NCI-H82 treated with DMSO at 0.1 percent for 48 hours (cell line): ENCODE results near the gene PCF11.
A peak's percentile ranks its signal among the peaks of the same experiment; 100 is the strongest.
"Not testable (repeated sequence)": the region's sequence is repeated elsewhere in the genome, so short reads cannot be mapped to it uniquely, and the experiment has no call there.

ENCODE experiments used
- DNase-seq: peaks from one replicate; lab custom pipeline; 2025; ENCODE audit not compliant: unreplicated experiment; lab: John Stamatoyannopoulos, UW

Gene PCF11

DNA sequence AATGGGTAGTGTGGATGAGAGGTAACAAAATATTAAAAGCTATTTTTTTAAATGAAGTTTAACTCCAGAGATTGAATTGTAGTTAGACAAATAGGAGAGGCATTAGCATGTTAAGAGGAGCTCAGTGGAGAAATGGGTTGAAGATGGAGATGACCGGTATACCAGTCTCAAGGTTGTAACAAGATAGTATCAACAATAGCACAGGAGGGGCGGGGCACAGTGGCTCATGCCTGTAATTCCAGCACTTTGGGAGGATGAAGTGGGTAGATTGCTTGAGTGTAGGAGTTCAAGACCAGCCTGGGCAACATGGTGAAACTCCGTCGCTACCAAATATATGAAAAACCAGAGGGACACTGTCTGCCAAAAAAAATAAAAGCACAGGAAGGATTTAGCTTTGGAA, 30.5 kb downstream of the PCF11 start:
- no peak for DNase-seq

DNA sequence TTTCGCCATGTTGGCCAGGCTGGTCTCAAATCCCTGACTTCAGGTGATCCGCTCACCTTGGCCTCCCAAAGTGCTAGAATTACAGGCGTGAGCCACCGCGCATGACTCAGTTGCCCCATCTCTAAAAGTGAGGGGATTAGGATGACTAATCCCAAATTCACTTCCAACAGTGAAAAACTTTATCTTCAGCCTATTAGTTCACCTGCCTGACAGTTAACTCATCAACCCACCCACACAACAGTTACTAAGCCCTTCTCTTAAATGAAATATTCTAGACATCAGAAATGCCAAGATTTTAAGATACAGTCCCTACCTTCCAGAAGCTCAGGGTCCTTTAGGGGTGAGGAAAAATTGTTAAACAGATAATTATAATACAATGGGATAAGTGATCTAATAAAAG, 34.6 kb downstream of the PCF11 start:
- no peak for DNase-seq

DNA sequence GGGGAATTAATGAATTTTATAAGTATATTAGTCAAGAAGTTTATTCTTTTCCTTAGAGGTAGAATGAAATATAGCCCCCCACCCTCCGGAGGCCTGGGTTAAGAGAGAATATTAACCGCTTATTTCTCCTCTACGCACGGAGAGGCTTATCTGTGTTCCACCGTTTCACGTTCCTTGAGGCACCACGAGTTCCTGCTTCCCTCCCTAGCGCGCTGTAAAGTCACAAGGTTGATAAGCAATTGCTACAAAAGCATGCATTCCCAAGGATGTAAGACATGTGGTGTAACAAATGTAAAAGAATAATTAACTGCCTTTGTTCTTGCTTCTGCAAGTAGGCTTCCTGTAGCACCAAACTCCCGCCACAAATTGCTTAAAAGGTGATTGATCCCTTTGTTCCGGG, 35.1 kb downstream of the PCF11 start:
- no peak for DNase-seq

DNA sequence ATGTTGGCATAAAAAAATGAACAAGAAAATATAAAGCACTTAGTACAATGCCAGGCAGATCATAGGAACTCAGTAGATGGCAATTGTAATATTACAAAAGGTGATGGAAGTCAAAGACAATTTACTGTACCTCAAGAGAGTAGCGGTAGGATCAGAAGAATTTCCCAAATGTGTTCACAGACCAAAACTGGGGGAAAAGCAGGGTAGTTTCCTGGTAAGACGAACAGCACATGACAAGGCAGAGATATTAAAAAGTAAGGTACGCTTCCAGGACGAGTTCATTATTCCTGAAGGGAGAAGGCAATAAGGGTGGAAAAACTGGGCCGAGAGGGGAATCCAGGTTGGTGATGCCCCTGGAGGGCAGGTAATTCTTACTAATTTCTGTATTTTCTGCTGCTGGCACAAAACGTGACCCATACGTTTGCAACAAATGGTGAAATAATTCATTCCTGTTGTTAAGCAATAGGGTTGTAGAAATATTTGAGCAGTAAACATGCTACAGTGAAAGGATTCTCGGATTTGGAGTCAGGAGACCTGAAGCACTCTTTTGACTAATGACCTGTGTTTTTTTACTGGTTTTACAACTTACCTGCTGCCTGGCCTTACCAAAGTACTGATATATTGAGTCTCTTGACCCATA, 35.8 kb downstream of the PCF11 start:
- DNase-seq = no peak

- DNase-seq = peak; percentile 70
Measured at GRCh38 chr11:83193315-83194280, 36.7 kb downstream of the PCF11 start, which contains the start of gene ANKRD42. TSS of gene ANKRD42 (plus strand) at chr11:83193712. CDS start at chr11:83194671, 959 bp downstream.

DNA sequence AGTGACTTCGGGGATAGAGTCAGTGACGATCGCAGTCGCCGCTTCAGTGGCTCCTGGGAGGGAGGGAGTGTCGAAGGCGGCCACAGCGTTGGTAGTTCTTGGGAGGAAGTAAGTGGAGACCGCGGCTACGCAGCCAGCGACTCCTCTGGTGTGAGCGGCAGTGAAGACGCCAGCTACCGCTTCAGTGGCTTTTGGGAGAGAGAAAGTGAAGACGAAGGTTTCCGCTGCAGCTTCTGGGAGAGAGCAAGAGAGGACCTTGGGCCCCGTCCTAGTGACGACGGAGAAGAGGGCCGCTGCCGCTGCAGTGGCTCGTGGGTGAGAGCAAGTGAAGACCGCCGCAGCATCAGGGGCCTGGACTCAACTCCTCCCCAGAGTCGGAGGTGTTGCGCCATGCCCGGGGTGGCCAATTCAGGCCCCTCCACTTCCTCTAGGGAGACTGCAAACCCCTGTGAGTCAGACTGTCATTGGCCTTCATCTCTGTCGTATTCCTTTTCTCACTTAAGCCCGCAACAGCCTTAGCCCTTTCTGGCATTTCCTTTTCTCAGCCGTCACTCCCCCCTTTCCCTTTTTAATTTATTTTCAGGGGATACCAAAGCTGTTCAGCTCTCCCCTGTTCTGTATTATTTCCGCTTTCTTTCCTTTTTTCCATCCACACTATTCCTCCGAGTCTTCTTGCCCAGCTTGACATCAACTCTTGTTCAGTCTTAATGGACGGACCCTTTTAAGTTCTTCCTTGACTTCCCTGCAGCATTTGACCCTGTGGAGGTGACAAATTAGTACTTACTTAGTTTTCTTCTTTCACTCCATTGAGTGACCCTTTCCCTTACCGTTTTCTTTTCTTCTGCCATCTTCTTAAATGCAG, 37.6 kb downstream of the PCF11 start:
- no peak for DNase-seq

DNA sequence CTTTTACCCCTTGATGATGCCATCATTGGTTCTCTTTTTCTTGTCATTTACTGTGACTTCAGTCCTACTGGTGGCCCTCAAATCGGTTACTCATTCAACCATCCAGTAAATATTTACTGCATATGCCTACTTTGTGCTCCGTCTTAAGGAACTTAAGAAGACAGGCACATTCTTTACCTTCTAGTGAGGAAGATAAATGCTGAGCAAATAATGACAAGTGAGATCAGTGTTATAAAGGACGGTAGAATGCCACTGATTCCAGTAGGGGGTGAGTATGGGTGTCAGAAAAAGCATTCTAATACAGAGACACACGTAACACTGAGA, 38.2 kb downstream of the PCF11 start:
- DNase-seq = no peak

GRCh38 chr11:83195649-83196048, 38.7 kb downstream of the PCF11 start:
- DNase-seq = no peak

GRCh38 chr11:83200035-83200434, 43.1 kb downstream of the PCF11 start:
- no peak for DNase-seq

GRCh38 chr11:83205608-83206185, 48.8 kb downstream of the PCF11 start:
- DNase-seq = no peak

- DNase-seq = peak; percentile 58
Measured at GRCh38 chr11:83206221-83206620, 49.3 kb downstream of the PCF11 start.

GRCh38 chr11:83206771-83207382, 49.9 kb downstream of the PCF11 start:
- not testable (repeated sequence) for DNase-seq

GRCh38 chr11:83219095-83219494, 62.2 kb downstream of the PCF11 start:
- DNase-seq = no peak

DNA sequence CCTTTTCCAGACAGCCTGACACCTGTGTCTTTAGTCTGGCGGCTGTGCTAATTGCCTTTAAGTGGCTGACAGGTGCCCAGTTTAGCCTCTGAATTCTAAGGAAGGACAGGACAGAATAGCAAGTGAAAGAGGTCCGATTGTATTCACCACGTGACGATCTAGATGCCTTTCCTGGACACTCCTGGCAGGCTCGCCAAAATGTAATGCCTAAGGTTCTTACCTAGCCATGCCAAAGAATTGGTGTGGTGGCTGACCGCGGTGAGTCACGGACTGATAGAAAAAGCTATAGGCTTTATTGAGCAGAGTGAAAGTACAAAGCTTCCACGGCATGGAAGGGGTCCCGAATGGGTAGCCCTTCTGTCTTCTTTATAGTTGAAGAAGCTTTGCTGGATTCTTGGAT, 63.3 kb downstream of the PCF11 start:
- no peak for DNase-seq

GRCh38 chr11:83221694-83222093, 64.8 kb downstream of the PCF11 start:
- no peak for DNase-seq

DNA sequence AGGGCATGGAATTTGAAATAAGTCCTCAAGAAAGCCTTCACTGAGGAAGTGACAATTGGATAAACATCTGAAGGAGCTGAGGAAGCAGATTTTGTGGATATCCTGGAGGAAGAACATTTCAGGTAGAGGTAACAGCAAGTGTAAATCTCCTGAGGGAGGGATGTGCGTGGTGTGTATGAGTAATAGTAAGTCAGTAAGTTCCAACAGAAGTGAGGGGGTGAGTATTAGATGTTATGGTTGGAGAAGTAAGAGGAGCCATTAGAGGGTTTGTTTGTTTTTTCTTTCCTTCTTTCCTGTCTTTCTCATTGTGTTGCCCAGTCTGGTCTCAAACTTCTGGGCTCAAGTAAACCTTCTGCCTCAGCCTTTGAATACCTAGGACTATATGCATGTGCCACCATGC, 65.6 kb downstream of the PCF11 start:
- no peak for DNase-seq

GRCh38 chr11:83223457-83223856, 66.5 kb downstream of the PCF11 start:
- no peak for DNase-seq

- DNase-seq = no peak
Measured at GRCh38 chr11:83235825-83236224, 78.9 kb downstream of the PCF11 start.
